ENCODE measurements around the gene UBAC1. TPM values are rescaled to one million over a fixed set of nuclear protein-coding genes. Genes with fewer than 3 reads are reported as not detected.
"Not testable (repeated sequence)": the region's sequence is repeated elsewhere in the genome, so short reads cannot be mapped to it uniquely, and the experiment has no call there.

UBAC1 gene
- total and polyA plus RNA-seq, 4 donors, result 24.1 to 49.9 (median 37.5) TPM

- Histone ChIP-seq H3K27ac (ENCODE audit: low read depth in 1 of 2, low read length in 2 of 2) (no peak overlapping the region), H3K36me3 (ENCODE audit: control insufficient read depth in 1 of 2, insufficient read depth in 2 of 2, low read length in 1 of 2) (peaks cover 0 to 11% of the 10 kb centered on the region in 2 donors), H3K9me3 (ENCODE audit: control insufficient read depth, low read length) (no peaks in the 10 kb centered on the region), H3K4me1 (ENCODE audit: control insufficient read depth in 1 of 2, insufficient read depth in 2 of 2, low read length in 2 of 2) (no peaks in the 10 kb centered on the region), H3K27me3 (ENCODE audit: control insufficient read depth in 1 of 2, insufficient read depth in 2 of 2, low read length in 1 of 2) (no peaks in the 10 kb centered on the region), H3K4me3 (ENCODE audit: low read length in 2 of 2) (no peak overlapping the region)
- no peak for DNase-seq
- WGBS, 2 donors, result 95 to 96% methylated on average over 18 of the region's 18 CpGs
- ATAC-seq (ENCODE audit: low FRiP score), result no peak
- intact Hi-C loops (cut with DNase I), result no loop called here
These were observed 15.2 kb downstream of the UBAC1 start for GRCh38 chr9:135945969-135946368.

- ATAC-seq (ENCODE audit: low FRiP score), result no peak
- H3K36me3 ChIP-seq (ENCODE audit: control insufficient read depth in 1 of 2, insufficient read depth in 2 of 2, low read length in 1 of 2), result peaks cover 0 to 14% of the 10 kb centered on the region in 2 donors
These were observed 16.5 kb downstream of the UBAC1 start for GRCh38 chr9:135944444-135945252.

DNA sequence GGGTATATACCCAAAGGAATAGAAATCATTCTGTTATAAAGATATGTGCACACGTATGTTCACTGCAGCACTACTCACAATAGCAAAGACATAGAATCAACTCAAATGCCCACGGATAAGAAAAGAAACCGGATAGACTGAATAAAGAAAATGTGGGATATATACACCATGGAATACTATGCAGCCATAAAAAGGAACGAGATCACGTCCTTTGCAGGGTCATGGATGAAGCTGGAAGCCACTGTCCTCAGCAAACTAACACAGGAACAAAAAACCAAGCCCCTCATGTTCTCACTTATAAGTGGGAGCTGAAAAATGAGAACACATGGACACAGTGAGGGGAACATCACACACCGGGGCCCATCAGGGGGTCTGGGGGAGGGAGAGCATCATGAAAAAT lies 17.6 kb downstream of the UBAC1 start:
- peaks cover 0 to 16% of the 10 kb centered on the region in 2 donors for H3K36me3 ChIP-seq (ENCODE audit: control insufficient read depth in 1 of 2, insufficient read depth in 2 of 2, low read length in 1 of 2)
- H3K27ac ChIP-seq (ENCODE audit: low read depth in 1 of 2, low read length in 2 of 2), result not testable (repeated sequence)

More at GRCh38 chr9:135944444-135945252, 16.5 kb downstream of the UBAC1 start:
- intact Hi-C loops (cut with DNase I), result no loop called here
- no peaks in the 10 kb centered on the region for H3K9me3 ChIP-seq (ENCODE audit: control insufficient read depth, low read length)
- H3K27ac ChIP-seq (ENCODE audit: low read depth in 1 of 2, low read length in 2 of 2), result no peak overlapping the region
- no peaks in the 10 kb centered on the region for H3K4me1 ChIP-seq (ENCODE audit: control insufficient read depth in 1 of 2, insufficient read depth in 2 of 2, low read length in 2 of 2)
- H3K27me3 ChIP-seq (ENCODE audit: control insufficient read depth in 1 of 2, insufficient read depth in 2 of 2, low read length in 1 of 2), result no peaks in the 10 kb centered on the region
- 90 to 91% methylated on average over 36 of the region's 36 CpGs for WGBS, 2 donors
- H3K4me3 ChIP-seq (ENCODE audit: low read length in 2 of 2), result no peak overlapping the region
- no peak for DNase-seq

DNA sequence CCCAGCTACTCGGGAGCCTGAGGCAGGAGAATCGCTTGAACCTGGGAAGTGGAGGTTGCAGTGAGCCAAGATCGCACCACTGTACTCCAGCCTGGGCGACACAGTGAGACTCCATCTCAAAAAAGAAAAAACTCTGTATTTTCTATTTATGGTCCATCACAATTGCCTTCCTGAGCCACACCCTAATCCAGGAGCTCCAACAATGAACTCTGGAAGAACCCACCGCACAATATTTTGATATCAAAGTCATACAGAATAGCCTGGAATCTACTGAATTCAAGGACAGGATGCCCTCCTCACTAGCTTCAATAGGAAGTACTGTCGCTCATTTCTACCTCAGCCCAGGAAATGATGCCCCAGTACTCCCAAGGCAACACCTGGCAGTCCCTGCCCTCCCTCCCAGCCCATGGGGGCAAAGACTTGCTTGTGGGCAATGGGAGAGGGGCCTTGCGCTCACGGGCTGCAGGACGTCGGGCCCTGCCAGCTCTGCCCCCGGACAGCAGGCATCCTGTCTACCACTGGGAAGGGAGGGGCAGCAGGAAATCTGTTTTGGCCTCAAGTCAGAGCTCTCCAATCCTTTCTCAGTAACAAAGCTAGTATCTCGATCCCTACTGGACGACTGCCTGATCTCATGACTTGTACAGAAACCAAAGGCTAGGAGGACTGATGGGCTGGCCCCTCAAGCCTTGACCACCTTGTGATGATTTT lies 19.7 kb downstream of the UBAC1 start:
- no peak for DNase-seq
- Histone ChIP-seq H3K27ac (ENCODE audit: low read depth in 1 of 2, low read length in 2 of 2) (no peak overlapping the region), H3K9me3 (ENCODE audit: control insufficient read depth, low read length) (no peaks in the 10 kb centered on the region), H3K4me3 (ENCODE audit: low read length in 2 of 2) (no peak overlapping the region), H3K4me1 (ENCODE audit: control insufficient read depth in 1 of 2, insufficient read depth in 2 of 2, low read length in 2 of 2) (no peaks in the 10 kb centered on the region), H3K36me3 (ENCODE audit: control insufficient read depth in 1 of 2, insufficient read depth in 2 of 2, low read length in 1 of 2) (peaks cover 0 to 22% of the 10 kb centered on the region in 2 donors), H3K27me3 (ENCODE audit: control insufficient read depth in 1 of 2, insufficient read depth in 2 of 2, low read length in 1 of 2) (no peaks in the 10 kb centered on the region)
- ATAC-seq (ENCODE audit: low FRiP score), result no peak
- WGBS, 2 donors, result 92% methylated on average over 13 of the region's 13 CpGs
- intact Hi-C loops (cut with DNase I), result no loop called here

More for the DNA sequence above, 17.6 kb downstream of the UBAC1 start:
- H3K9me3 ChIP-seq (ENCODE audit: control insufficient read depth, low read length); ATAC-seq (ENCODE audit: low FRiP score); intact Hi-C loops (cut with DNase I); H3K27me3 ChIP-seq (ENCODE audit: control insufficient read depth in 1 of 2, insufficient read depth in 2 of 2, low read length in 1 of 2); H3K4me3 ChIP-seq (ENCODE audit: low read length in 2 of 2); DNase-seq; H3K4me1 ChIP-seq (ENCODE audit: control insufficient read depth in 1 of 2, insufficient read depth in 2 of 2, low read length in 2 of 2): not testable (repeated sequence)
- 95 to 96% methylated on average over 6 of the region's 6 CpGs for WGBS, 2 donors

GRCh38 chr9:135939351-135940265 lies 21.6 kb downstream of the UBAC1 start:
- intact Hi-C loops (cut with DNase I), result no loop called here

DNA sequence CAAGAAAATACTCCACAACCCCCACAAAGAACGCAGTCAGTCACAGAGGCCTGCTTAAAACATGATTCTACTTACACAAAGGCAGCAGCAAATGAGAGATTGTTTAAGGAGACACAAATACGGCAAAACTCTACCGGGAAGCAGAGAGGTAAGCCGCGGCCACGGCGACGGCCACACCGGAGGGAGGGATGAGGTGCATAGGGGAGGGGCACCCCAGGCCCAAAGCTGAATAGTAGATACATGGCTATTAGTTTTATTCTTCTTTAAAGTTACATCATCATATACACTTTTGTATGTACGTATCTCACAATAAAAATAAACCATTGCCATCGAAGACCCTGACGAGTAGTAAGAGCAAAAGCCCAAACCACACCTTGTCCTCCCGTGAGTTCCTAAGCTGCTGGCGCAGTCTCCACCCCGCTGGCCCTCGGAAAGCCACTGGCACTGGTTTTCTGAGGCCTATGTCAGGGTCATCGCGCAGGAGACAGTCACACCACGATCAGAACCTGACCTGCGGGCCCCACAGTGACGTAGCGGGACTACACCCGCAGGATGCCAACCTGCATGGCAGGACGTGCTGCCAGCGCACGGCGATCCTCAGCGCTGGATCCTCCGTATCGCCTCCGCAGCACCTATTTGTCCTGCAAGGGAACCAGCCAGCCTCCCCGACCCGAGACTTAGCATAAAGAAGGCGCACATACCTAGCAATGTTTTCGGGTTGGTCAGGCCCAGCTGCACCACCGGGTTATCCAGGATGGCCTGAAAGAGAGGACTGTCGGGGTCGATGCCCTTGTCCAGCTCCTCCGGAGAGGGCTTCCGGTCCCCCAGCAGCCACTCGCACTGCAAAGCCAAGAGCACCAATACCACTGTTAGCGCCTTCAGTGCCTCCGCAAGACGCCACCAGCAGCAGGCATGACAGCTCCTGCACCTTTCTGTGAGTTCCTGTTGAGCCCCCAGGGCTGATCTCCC lies 23.4 kb downstream of the UBAC1 start:
- no peaks in the 10 kb centered on the region for H3K9me3 ChIP-seq (ENCODE audit: control insufficient read depth, low read length)
- peaks cover 0 to 17% of the 10 kb centered on the region in 2 donors for H3K36me3 ChIP-seq (ENCODE audit: control insufficient read depth in 1 of 2, insufficient read depth in 2 of 2, low read length in 1 of 2)
- intact Hi-C loops (cut with DNase I), result no loop called here
- H3K4me1 ChIP-seq (ENCODE audit: control insufficient read depth in 1 of 2, insufficient read depth in 2 of 2, low read length in 2 of 2), result no peaks in the 10 kb centered on the region
- no peak overlapping the region for H3K4me3 ChIP-seq (ENCODE audit: low read length in 2 of 2)
- 95% methylated on average over 44 of the region's 44 CpGs for WGBS, 2 donors
- H3K27me3 ChIP-seq (ENCODE audit: control insufficient read depth in 1 of 2, insufficient read depth in 2 of 2, low read length in 1 of 2), result no peaks in the 10 kb centered on the region
- H3K27ac ChIP-seq (ENCODE audit: low read depth in 1 of 2, low read length in 2 of 2), result no peak overlapping the region
- no peak for ATAC-seq (ENCODE audit: low FRiP score)
- DNase-seq, result no peak

More at GRCh38 chr9:135939351-135940265, 21.6 kb downstream of the UBAC1 start:
- no peaks in the 10 kb centered on the region for H3K4me1 ChIP-seq (ENCODE audit: control insufficient read depth in 1 of 2, insufficient read depth in 2 of 2, low read length in 2 of 2)
- no peak overlapping the region for H3K4me3 ChIP-seq (ENCODE audit: low read length in 2 of 2)
- no peak for DNase-seq
- 94% methylated on average over 33 of the region's 33 CpGs for WGBS, 2 donors
- H3K27ac ChIP-seq (ENCODE audit: low read depth in 1 of 2, low read length in 2 of 2), result no peak overlapping the region
- peaks cover 0 to 17% of the 10 kb centered on the region in 2 donors for H3K36me3 ChIP-seq (ENCODE audit: control insufficient read depth in 1 of 2, insufficient read depth in 2 of 2, low read length in 1 of 2)
- H3K27me3 ChIP-seq (ENCODE audit: control insufficient read depth in 1 of 2, insufficient read depth in 2 of 2, low read length in 1 of 2), result no peaks in the 10 kb centered on the region
- H3K9me3 ChIP-seq (ENCODE audit: control insufficient read depth, low read length), result no peaks in the 10 kb centered on the region
- ATAC-seq (ENCODE audit: low FRiP score), result no peak

GRCh38 chr9:135933114-135933513 lies 28.1 kb downstream of the UBAC1 start:
- 94 to 97% methylated on average over 13 of the region's 13 CpGs for WGBS, 2 donors
- no peaks in the 10 kb centered on the region for H3K27me3 ChIP-seq (ENCODE audit: control insufficient read depth in 1 of 2, insufficient read depth in 2 of 2, low read length in 1 of 2)
- no peak overlapping the region for H3K4me3 ChIP-seq (ENCODE audit: low read length in 2 of 2)
- DNase-seq (peak in 1 of 2 donors; percentile 53), ATAC-seq (ENCODE audit: low FRiP score) (no peak)
- H3K9me3 ChIP-seq (ENCODE audit: control insufficient read depth, low read length), result no peaks in the 10 kb centered on the region
- no peak overlapping the region for H3K27ac ChIP-seq (ENCODE audit: low read depth in 1 of 2, low read length in 2 of 2)
- peaks cover 2 to 4% of the 10 kb centered on the region in 2 donors for H3K36me3 ChIP-seq (ENCODE audit: control insufficient read depth in 1 of 2, insufficient read depth in 2 of 2, low read length in 1 of 2)
- intact Hi-C loops (cut with DNase I), result no loop called here
- no peaks in the 10 kb centered on the region for H3K4me1 ChIP-seq (ENCODE audit: control insufficient read depth in 1 of 2, insufficient read depth in 2 of 2, low read length in 2 of 2)

All from aorta (tissue), 5 donors.